HepG2 (cell line): ENCODE measurements around the gene SCGB1D1. TPM values are rescaled to one million over a fixed set of nuclear protein-coding genes. Genes with fewer than 3 reads are reported as not detected.

Experiments used
- ATAC-seq: fragments of 200-7000 bp; cut with Tn5 transposase; 3 replicates; pipeline ENCODE4 v1.9.1; 2020; ENCODE audit warnings: mild to moderate bottlenecking, moderate library complexity
- BruUV-seq: library from RNA; stranded (reverse); fragments of 400-500 nt; replicated peaks from 2 replicates; lab custom pipeline; 2021; lab: Mats Ljungman, UMichigan
- CTCF ChIA-PET: fragments of 300-600 bp; formaldehyde crosslinking; extraction: SDS; loops from one replicate; lab custom pipeline; 2021; ENCODE audit warnings: low total read pairs, inconsistent platforms, low intra/inter-chr PET ratio; lab: Yijun Ruan, JAX
- POLR2A ChIA-PET: fragments of 350-600 bp; sonication (Branson Sonifier 250); formaldehyde crosslinking; loops from one replicate; lab custom pipeline; 2020; ENCODE audit warnings: antibody characterized with exemption, inconsistent platforms; lab: Yijun Ruan, JAX
- DNase-seq: peaks from one replicate; pipeline ENCODE4 v3.0.0-alpha.2; 2015; ENCODE audit warnings: low spot score
- FAIRE-seq: peaks from 3 replicates; lab custom pipeline; 2011; peaks lifted over from hg19 to GRCh38; lab: Jason Lieb, UNC
- H2AFZ ChIP-seq: one replicate; pipeline ENCODE4 v1.6.1; 2011; ENCODE audit warnings: low read length, inconsistent platforms
- H3K27ac ChIP-seq: fragments of 300-600 bp; 3 replicates; pipeline ENCODE4 v1.8.0; 2011; ENCODE audit warnings: mixed run types, mild to moderate bottlenecking, mixed read lengths, low read length, inconsistent platforms; ENCODE audit not compliant: insufficient read depth; ENCODE audit errors: extremely low read length
- H3K27me3 ChIP-seq, 2 experiments: fragments of 200-600 bp in 1 of 2; 2 replicates in 1 of 2; 3 replicates in 1 of 2; pipeline versions ENCODE4 v1.6.0 to v1.8.0; 2011; ENCODE audit warnings: low read length in 2 of 2, mild to moderate bottlenecking in 2 of 2, moderate library complexity in 2 of 2, inconsistent platforms in 1 of 2; ENCODE audit not compliant: insufficient read depth in 2 of 2, control insufficient read depth in 1 of 2
- H3K36me3 ChIP-seq, 2 experiments: fragments of 200-600 bp in 1 of 2; replicated peaks in 1 of 2; 2 replicates in 1 of 2; 3 replicates in 1 of 2; pipeline versions ENCODE4 v1.5.1 to v1.8.0; 2011; ENCODE audit warnings: low read length in 2 of 2, inconsistent platforms in 1 of 2; ENCODE audit not compliant: insufficient read depth in 2 of 2, control insufficient read depth in 1 of 2
- H3K4me1 ChIP-seq: 2 replicates; pipeline ENCODE4 v1.5.1; 2012; ENCODE audit warnings: low read length, inconsistent platforms; ENCODE audit not compliant: insufficient read depth
- H3K4me2 ChIP-seq: 2 replicates; pipeline ENCODE4 v1.6.0; 2011; ENCODE audit warnings: low read depth, low read length, inconsistent platforms
- H3K4me3 ChIP-seq, 3 experiments: fragments of 200-600 bp in 1 of 3; sonication (generic), shearing (Covaris generic) in 1 of 3; replicated peaks in 1 of 3; 2 replicates each; pipeline ENCODE4 v1.5.1; 2011 to 2016; ENCODE audit warnings: low read length in 3 of 3, inconsistent platforms in 2 of 3, low read depth in 2 of 3, mild to moderate bottlenecking in 2 of 3, control low read depth in 1 of 3, mixed read lengths in 1 of 3; ENCODE audit not compliant: insufficient read depth in 1 of 3
- H3K79me2 ChIP-seq: one replicate; pipeline ENCODE4 v1.6.1; 2011; ENCODE audit warnings: low read length, inconsistent platforms; ENCODE audit not compliant: insufficient read depth
- H3K9ac ChIP-seq: 2 replicates; pipeline ENCODE4 v1.6.0; 2011; ENCODE audit warnings: mild to moderate bottlenecking, low read depth, low read length, inconsistent platforms; ENCODE audit not compliant: insufficient read depth
- H3K9me3 ChIP-seq: 2 replicates; pipeline ENCODE4 v1.5.1; 2012; ENCODE audit warnings: mild to moderate bottlenecking, low read length
- H4K20me1 ChIP-seq: 2 replicates; pipeline ENCODE4 v1.6.0; 2011; ENCODE audit warnings: inconsistent platforms, mild to moderate bottlenecking, low read length, moderate library complexity; ENCODE audit not compliant: insufficient read depth
- CBFB ChIP-seq: sonication (generic); formaldehyde crosslinking; IDR thresholded peaks from 2 replicates; pipeline ENCODE4 v1.4.0; 2020; ENCODE audit warnings: missing genetic modification reagents
- CHD2 ChIP-seq: IDR thresholded peaks from 2 replicates; pipeline ENCODE4 v1.6.1; 2011; ENCODE audit warnings: low read depth, low read length, improper control_type of control experiment
- GABPB1 ChIP-seq: IDR thresholded peaks from 2 replicates; pipeline ENCODE4 v1.6.1; 2016; ENCODE audit warnings: mild to moderate bottlenecking, missing genetic modification reagents, moderate library complexity, missing compliant biosample characterization
- IKZF1 ChIP-seq: fragments of 450-650 bp; IDR thresholded peaks from 2 replicates; pipeline ENCODE4 v1.7.1; 2016
- ISL2 ChIP-seq: sonication (generic); formaldehyde crosslinking; IDR thresholded peaks from 2 replicates; pipeline ENCODE4 v1.5.0; 2020; ENCODE audit warnings: missing genetic modification reagents
- ISX ChIP-seq: sonication (generic); formaldehyde crosslinking; conservative IDR thresholded peaks from 2 replicates; pipeline ENCODE4 v1.5.0; 2020; ENCODE audit warnings: missing genetic modification reagents
- ZKSCAN5 ChIP-seq: sonication (generic); formaldehyde crosslinking; IDR thresholded peaks from 2 replicates; pipeline ENCODE4 v1.5.1; 2020; ENCODE audit warnings: mild to moderate bottlenecking, missing genetic modification reagents
- ZNF205 ChIP-seq: IDR thresholded peaks from 2 replicates; pipeline ENCODE4 v1.6.1; 2018; ENCODE audit warnings: missing biosample characterization, missing genetic modification reagents
- ZNF510 ChIP-seq: sonication (generic); formaldehyde crosslinking; IDR thresholded peaks from 2 replicates; pipeline ENCODE4 v1.4.0; 2020; ENCODE audit warnings: low read depth, mild to moderate bottlenecking, missing genetic modification reagents
- ZNF567 ChIP-seq: sonication (generic); formaldehyde crosslinking; IDR thresholded peaks from 2 replicates; pipeline ENCODE4 v1.8.1; 2023; ENCODE audit warnings: mild to moderate bottlenecking, missing genetic modification reagents, borderline replicate concordance
- ZNF570 ChIP-seq: sonication (generic); formaldehyde crosslinking; IDR thresholded peaks from 2 replicates; pipeline ENCODE4 v1.4.0; 2020; ENCODE audit warnings: mild to moderate bottlenecking, missing genetic modification reagents, borderline replicate concordance
- WGBS: methylation state at CpG from one replicate; pipeline ENCODE4 v1.1.6; 2017; ENCODE audit warnings: low lambda C conversion rate; 5-methylcytosine and 5-hydroxymethylcytosine counted together
- in situ Hi-C: cut with HindIII; loops from 2 replicates; pipeline ENCODE4 v1.10.0; 2017; ENCODE audit warnings: low pct_unique_long_range_greater_than_20kb; ENCODE audit not compliant: extremely low pct_ligation_motif_present
- intact Hi-C: fragments of 100-400 bp; cut with micrococcal nuclease; formaldehyde crosslinking; loops from one replicate; pipeline ENCODE4 v1.10.0; 2022; ENCODE audit not compliant: unreplicated experiment
- polyA plus RNA-seq, 8 experiments: library from polyadenylated mRNA; depleted of rRNA in 3 of 8; stranded (reverse) in 7 of 8; unstranded in 1 of 8; fragments of >200 nt; fragmentation: Illumina TruSeq in 4 of 8; extraction: Trizol in 4 of 8; gene quantifications; 2 replicates each; pipeline versions ENCODE4 v1.2.1 to v1.2.3, GENCODE V29; 2011 to 2016; ENCODE audit warnings: low read depth in 4 of 8, missing spikeins in 1 of 8, mixed read lengths in 1 of 8; ENCODE audit not compliant: insufficient read depth in 1 of 8
- total RNA-seq, 5 experiments: library from RNA; depleted of rRNA; stranded (reverse); fragments of >200 nt; fragmentation: Illumina TruSeq; extraction: Trizol; gene quantifications; 2 replicates each; pipeline ENCODE4 v1.2.3, GENCODE V29; 2016; ENCODE audit warnings: low read depth in 1 of 5
- TF ChIP-seq, protein P1 (sequence below): sonication (generic); formaldehyde crosslinking; IDR thresholded peaks from 2 replicates; pipeline ENCODE4 v1.4.0; 2020; ENCODE audit warnings: missing genetic modification reagents, borderline replicate concordance
- TF ChIP-seq, protein P2 (sequence below): sonication (generic); formaldehyde crosslinking; IDR thresholded peaks from 2 replicates; pipeline ENCODE4 v1.4.0; 2020; ENCODE audit warnings: missing genetic modification reagents
- TF ChIP-seq, protein P3 (sequence below): IDR thresholded peaks from 2 replicates; pipeline ENCODE4 v1.6.1; 2018; ENCODE audit warnings: missing genetic modification reagents, mild to moderate bottlenecking, missing compliant biosample characterization
- TF ChIP-seq, protein P4 (sequence below): sonication (generic); formaldehyde crosslinking; IDR thresholded peaks from 2 replicates; pipeline ENCODE4 v1.8.0; 2022; ENCODE audit warnings: missing genetic modification reagents, mild to moderate bottlenecking, borderline replicate concordance
- TF ChIP-seq, protein P5 (sequence below), 2 experiments: sonication (generic) in 1 of 2; formaldehyde crosslinking in 1 of 2; IDR thresholded peaks; 2 replicates each; pipeline versions ENCODE4 v1.5.1 to v1.6.1; 2011 to 2020; ENCODE audit warnings: borderline replicate concordance in 1 of 2, low read depth in 1 of 2, low read length in 1 of 2, mild to moderate bottlenecking in 1 of 2, missing genetic modification reagents in 1 of 2, moderate library complexity in 1 of 2

The SCGB1D1 gene
- total and polyA plus RNA-seq, 2 of the 13 experiments (the other 11 are each of a cell fraction or from before 2014, with no cell fraction given): not detected

DNA sequence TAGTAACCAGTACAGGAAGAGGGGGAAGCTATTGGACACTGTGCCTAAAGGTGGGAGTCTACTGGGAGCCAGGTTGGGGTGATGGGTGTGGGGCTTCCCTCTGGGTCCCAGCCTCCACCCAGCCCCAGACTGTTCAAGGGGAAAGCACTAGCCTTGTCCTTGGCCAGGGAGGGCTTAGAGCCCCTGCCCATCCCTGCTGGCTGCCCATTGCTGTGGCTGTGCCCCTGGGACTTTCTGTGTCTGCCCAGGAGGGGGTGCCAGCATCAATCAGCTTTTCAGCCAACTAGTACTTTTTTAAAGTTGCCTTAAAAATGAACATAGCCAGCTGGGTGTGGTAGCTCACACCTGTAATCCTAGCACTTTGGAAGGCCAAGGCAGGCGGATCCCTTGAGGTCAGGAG, 46.3 kb upstream of the SCGB1D1 start:
- no peak for ATAC-seq
- H3K79me2 ChIP-seq: no peaks in the 10 kb centered on the region
- H3K36me3 ChIP-seq: peaks cover 51 to 85% of the 10 kb centered on the region in 2 experiments; a peak in 4 of 5 replicates
- H4K20me1 ChIP-seq: no peaks in the 10 kb centered on the region
- BruUV-seq: no TSS peak
- no peak for TF ChIP-seq ZKSCAN5 (CRISPR knock-in tag)
- TF ChIP-seq ISX: no peak
- TF ChIP-seq ZNF510 (CRISPR knock-in tag): no peak
- TF ChIP-seq, protein P1, sequence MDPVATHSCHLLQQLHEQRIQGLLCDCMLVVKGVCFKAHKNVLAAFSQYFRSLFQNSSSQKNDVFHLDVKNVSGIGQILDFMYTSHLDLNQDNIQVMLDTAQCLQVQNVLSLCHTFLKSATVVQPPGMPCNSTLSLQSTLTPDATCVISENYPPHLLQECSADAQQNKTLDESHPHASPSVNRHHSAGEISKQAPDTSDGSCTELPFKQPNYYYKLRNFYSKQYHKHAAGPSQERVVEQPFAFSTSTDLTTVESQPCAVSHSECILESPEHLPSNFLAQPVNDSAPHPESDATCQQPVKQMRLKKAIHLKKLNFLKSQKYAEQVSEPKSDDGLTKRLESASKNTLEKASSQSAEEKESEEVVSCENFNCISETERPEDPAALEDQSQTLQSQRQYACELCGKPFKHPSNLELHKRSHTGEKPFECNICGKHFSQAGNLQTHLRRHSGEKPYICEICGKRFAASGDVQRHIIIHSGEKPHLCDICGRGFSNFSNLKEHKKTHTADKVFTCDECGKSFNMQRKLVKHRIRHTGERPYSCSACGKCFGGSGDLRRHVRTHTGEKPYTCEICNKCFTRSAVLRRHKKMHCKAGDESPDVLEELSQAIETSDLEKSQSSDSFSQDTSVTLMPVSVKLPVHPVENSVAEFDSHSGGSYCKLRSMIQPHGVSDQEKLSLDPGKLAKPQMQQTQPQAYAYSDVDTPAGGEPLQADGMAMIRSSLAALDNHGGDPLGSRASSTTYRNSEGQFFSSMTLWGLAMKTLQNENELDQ: no peak
- TF ChIP-seq ZNF567 (CRISPR knock-in tag): no peak
- TF ChIP-seq, protein P2, sequence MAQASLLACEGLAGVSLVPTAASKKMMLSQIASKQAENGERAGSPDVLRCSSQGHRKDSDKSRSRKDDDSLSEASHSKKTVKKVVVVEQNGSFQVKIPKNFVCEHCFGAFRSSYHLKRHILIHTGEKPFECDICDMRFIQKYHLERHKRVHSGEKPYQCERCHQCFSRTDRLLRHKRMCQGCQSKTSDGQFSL (CRISPR knock-in tag): no peak
- TF ChIP-seq, protein P3, sequence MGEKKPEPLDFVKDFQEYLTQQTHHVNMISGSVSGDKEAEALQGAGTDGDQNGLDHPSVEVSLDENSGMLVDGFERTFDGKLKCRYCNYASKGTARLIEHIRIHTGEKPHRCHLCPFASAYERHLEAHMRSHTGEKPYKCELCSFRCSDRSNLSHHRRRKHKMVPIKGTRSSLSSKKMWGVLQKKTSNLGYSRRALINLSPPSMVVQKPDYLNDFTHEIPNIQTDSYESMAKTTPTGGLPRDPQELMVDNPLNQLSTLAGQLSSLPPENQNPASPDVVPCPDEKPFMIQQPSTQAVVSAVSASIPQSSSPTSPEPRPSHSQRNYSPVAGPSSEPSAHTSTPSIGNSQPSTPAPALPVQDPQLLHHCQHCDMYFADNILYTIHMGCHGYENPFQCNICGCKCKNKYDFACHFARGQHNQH (CRISPR knock-in tag): no peak
- no peak for TF ChIP-seq ZNF570
- TF ChIP-seq, protein P4, sequence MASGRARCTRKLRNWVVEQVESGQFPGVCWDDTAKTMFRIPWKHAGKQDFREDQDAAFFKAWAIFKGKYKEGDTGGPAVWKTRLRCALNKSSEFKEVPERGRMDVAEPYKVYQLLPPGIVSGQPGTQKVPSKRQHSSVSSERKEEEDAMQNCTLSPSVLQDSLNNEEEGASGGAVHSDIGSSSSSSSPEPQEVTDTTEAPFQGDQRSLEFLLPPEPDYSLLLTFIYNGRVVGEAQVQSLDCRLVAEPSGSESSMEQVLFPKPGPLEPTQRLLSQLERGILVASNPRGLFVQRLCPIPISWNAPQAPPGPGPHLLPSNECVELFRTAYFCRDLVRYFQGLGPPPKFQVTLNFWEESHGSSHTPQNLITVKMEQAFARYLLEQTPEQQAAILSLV (CRISPR knock-in tag): no peak
- no peak for TF ChIP-seq CBFB (CRISPR knock-in tag)
- no peak for TF ChIP-seq GABPB1 (CRISPR knock-in tag)
- no peak for TF ChIP-seq CHD2
- TF ChIP-seq, protein P5, sequence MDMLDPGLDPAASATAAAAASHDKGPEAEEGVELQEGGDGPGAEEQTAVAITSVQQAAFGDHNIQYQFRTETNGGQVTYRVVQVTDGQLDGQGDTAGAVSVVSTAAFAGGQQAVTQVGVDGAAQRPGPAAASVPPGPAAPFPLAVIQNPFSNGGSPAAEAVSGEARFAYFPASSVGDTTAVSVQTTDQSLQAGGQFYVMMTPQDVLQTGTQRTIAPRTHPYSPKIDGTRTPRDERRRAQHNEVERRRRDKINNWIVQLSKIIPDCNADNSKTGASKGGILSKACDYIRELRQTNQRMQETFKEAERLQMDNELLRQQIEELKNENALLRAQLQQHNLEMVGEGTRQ (IDR thresholded peaks at IDR 0.05; ENCODE audit: low read depth, low read length): no peak
- TF ChIP-seq, protein P5 (CRISPR knock-in tag; IDR thresholded peaks at IDR 0.05; ENCODE audit: borderline replicate concordance): no peak
- no peak for TF ChIP-seq ZNF205 (CRISPR knock-in tag)
- no peak for TF ChIP-seq ISL2 (CRISPR knock-in tag)
- no peak for TF ChIP-seq IKZF1
- no peak for FAIRE-seq
- H2AFZ ChIP-seq: no peak overlapping the region
- no peak for DNase-seq
- H3K27me3 ChIP-seq: no peaks in the 10 kb centered on the region
- no peak overlapping the region for H3K9ac ChIP-seq
- WGBS: 100% methylated on average over 1 of the region's 1 CpG
- no peaks in the 10 kb centered on the region for H3K9me3 ChIP-seq
- intact Hi-C loops: no loop called here
- no peak overlapping the region for H3K27ac ChIP-seq
- POLR2A ChIA-PET: no interaction called here
- H3K4me3 ChIP-seq: no peak overlapping the region
- no peaks in the 10 kb centered on the region for H3K4me1 ChIP-seq
- CTCF ChIA-PET: no interaction called here
- in situ Hi-C loops: no loop called here
- H3K4me2 ChIP-seq: no peak overlapping the region
